Testis (tissue), 2 donors: ENCODE results near the gene NFIA.

Experiments used
- CTCF ChIP-seq, 3 experiments: fragments of 450-650 bp in 2 of 3; fragments of 200-600 bp in 1 of 3; sonication (generic) in 1 of 3; IDR thresholded peaks; one replicate each; pipeline ENCODE4 v1.5.1; 2016 to 2019; ENCODE audit warnings: antibody characterized with exemption in 3 of 3, mild to moderate bottlenecking in 2 of 3, moderate library complexity in 1 of 3
- POLR2A ChIP-seq: fragments of 450-650 bp; IDR thresholded peaks from one replicate; pipeline ENCODE4 v1.6.1; 2017; ENCODE audit warnings: antibody characterized with exemption, mild to moderate bottlenecking, moderate library complexity

- TF ChIP-seq CTCF (IDR thresholded peaks at IDR 0.05) (no peak), POLR2A (no peak)
Measured at GRCh38 chr1:61056573-61057439, 25.6 kb upstream of the NFIA start.
